GM21526 (cell line): Measurements from ENCODE around the gene FOXJ3.

Experiments
- ATAC-seq: cut with Tn5 transposase; IDR thresholded peaks from one replicate; pipeline ENCODE4 v1.9.1; 2021; ENCODE audit warnings: moderate library complexity; ENCODE audit not compliant: unreplicated experiment, low FRiP score

The FOXJ3 gene

GRCh38 chr1:42148166-42148565 lies 186.9 kb downstream of the FOXJ3 start:
- ATAC-seq, result no peak

DNA sequence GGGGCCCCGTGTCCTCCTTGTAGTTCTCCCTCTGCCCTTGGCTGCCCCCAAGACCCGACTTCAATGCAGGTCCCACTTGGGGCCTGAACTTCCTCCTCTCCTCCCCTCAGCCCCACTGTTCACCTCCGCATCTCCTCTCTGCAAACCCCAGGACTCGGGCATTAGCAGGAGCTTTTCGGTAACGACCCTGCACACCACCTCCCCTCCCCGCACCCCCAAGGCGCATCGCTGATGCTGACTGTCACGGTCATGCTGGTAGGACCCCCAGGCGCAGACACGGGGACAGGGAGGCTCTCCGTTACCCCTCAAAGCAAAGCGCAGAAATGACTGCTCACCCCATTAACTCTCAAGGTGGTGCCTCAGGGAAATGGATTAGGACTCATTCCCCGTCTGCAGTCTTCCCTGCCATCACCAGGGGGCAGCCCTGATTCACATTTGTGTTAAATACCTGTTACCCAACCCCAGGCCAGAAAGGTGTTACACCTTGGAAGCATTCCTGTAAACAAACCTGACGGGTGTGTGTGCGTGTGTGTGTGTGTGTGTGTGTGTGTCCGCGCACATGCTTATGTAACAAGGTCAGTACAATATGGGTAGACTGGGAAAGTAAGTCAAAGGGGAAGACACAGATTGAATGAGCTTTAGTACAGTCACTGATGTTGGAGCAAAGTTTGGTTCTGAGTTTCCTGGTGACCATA lies 188.3 kb downstream of the FOXJ3 start:
- no peak for ATAC-seq

DNA sequence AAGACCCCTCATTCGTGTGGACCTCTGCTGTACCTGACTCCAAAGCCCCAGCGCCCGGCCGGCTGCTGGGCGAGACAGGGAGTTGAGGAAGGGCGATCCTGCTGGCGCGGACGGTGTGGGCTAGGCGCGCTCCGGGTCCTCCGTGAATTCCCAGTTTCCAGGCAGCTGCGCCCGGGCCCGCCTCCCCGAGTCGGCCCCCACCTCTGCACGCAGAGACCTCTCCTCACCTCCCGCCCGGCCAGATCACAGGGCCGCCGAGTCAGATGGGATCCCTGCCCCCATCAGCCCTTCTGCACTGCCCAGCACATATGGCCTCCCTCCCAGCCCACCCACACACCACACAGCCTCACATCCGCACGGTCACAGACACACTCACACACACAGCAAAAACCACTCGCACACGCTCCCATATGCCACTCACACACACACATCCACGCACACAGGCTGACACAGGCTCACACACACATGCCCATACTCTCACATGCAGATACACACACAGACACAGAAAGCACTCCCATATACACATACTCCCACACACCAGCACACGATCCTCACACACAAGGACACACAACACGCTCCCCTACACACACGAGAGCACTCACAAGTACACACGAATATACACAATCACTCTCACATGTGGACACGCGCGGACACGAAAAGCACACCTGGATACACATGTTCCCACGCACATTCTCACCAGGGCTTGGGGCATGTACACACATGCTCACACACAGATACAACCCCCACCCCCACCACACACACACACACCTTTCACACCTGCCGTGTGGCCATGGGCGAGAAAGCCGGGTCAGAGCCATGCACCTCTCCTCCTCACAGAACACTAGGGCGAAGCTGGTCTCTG lies 189.0 kb downstream of the FOXJ3 start:
- no peak for ATAC-seq

GRCh38 chr1:42145389-42145716 lies 189.7 kb downstream of the FOXJ3 start:
- ATAC-seq, result no peak

DNA sequence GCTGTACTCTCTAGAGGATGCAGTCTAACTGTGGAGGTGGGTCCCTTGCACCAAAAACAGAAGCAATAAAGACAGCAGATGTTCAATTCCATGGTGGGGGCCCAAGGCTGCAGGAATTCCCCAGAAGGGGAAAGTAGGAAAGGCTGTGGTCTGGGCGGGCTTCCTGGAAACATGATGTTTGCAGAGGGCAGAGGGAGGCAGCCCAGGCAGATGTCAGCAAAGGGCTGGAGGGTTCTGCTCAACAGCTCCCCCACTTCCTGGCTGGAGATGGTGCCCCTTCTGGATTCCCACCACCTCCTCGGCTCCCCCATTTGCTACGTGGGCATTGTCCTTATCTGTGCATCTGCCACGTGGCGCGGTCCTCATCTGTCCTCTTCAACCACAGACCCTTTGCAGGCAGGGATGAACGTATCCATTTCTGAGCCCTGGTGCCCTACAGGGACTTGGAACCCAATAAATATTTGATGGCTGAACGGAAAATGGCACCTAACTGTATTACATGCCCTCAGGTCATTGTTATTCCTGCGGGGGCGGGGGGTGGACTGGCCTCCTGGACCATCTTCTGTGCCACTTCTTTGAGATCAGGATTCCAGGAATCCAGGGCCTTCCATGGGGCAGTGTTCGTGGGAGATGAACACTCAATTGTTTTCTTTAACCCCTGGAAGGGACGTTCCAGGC lies 190.2 kb downstream of the FOXJ3 start:
- ATAC-seq, result no peak

DNA sequence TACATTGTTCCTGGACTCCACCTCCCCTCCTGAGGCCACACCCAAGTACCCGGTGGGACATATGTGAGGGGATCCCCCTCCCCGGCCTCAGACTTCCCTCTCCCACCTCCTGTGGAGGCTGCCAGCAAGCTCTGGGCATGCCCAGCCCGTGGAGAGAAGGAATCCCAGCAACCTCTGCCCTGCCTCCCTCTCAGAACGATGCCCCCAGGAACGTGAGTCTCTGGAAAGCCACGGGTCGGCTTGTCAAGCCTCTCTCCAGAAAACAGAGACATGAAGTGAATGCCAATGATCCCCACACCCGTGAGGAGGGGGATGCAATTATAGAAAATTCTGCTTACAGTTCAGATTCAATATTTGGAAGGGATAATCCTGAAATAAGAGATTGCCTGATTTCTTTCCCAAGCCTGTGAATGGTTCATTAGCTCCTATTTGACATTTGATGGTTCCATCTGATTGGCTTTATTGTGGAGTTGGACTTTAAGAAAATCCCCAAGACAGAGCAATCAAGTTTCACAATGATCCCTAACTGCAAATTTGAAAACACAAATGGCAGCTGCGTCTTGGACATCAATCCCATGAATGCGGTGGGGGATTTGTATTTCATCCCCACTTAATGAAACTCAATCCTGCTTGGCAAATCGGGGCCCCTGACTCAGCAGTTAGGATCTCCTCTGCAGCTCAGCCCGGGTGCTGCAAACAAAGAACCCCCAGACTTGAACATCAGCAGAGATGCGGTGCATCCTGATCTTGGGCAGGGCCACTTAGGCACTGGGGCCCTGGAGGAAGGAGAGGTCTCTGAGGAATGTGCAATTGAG lies 190.9 kb downstream of the FOXJ3 start:
- no peak for ATAC-seq

GRCh38 chr1:42142894-42143675 lies 191.9 kb downstream of the FOXJ3 start:
- ATAC-seq, result no peak

DNA sequence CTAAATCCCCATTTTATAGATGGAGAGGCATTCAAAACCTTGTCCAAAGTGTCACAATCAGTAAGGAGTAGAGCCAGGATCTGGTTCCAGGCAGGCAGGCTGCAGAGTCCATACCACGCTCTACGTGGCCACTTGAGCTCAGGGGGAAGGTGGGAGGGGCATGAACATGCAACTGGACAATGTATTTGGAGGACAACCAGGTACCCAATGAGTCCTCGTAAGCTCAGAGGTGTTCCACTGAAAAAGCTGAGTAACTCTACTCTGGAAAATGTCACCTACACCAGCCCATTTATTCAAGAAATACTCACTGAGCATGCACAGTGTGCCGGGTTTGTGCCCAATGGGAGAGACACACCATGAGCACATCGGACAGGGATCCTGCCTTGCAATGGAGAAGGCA lies 193.1 kb downstream of the FOXJ3 start:
- no peak for ATAC-seq

GRCh38 chr1:42140191-42140590 lies 194.8 kb downstream of the FOXJ3 start:
- ATAC-seq, result no peak

DNA sequence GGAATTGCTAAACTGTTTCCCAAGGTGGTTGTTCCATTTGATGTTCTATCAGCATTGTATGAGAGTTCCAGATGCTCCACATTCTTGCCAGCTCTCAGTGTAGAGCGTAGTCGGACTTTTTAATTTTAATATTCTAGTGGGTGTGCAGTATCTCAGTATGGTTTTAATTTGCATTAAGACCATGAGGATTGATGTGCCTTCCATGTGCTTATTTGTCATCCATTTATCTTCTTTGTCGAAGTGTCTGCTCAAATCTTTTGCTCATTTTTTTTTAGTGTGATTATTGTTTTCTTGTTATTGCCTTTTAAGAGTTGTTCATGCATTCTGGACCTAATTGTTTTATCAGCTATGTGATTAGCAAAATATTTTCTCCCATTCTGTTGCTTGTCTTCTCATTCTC lies 195.6 kb downstream of the FOXJ3 start:
- ATAC-seq, result no peak

DNA sequence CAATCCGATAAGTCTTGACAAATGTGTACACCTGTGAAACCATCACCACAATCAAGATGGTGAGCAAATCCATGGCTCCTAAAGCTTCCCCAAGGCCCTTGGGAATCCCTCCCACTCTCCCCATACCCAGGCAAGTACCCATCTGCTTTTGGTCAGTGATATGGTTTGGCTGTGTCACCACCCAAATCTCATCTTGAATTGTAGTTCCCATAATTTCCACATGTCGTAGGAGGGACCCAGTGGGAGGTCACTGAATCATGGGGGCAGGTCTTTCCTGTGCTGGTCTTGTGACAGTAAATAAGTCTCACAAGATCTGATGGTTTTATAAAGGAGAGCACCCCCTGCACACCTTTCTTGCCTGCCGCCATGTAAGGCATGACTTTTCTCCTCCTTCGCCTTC lies 196.4 kb downstream of the FOXJ3 start:
- no peak for ATAC-seq

DNA sequence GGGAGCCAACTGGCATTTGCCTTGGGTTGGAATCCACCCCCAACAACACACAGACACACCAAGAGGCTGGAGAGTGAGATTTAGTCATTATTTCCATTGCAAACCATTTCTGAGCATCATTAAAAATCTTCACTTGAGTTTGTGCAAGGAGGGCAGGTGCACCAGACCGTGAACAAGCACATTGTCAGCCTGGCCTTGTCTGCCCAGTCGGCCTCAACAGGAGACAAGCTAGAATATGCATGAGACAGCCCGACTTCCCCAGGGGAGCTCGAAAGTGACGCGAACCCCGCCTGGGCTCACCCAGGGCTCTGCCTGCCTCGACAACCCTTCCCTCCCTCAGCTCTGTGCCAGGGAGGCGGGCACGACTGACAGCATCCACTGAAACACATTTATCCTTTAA lies 197.3 kb downstream of the FOXJ3 start:
- no peak for ATAC-seq

- no peak for ATAC-seq
Observed at GRCh38 chr1:42136466-42136865, 198.6 kb downstream of the FOXJ3 start.

DNA sequence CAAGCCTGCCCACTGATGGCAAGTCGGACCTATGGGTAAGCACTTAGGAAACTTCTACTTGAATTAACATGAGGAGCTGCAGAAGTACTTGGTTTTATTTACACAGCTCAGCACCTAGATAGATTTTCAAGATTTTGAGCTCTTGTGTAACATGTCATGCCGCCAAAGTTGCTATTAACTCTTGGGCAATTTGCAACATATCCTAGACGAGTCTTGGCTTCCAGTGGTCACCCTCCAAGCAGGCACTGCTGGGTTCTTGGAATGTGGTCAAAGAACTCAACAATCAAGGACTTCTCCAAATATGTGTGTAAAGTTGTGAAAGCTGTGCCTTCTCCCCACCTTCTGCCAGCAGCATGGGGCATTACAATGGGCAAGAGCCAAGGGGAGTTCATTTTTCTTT lies 199.6 kb downstream of the FOXJ3 start:
- ATAC-seq, result no peak

GRCh38 chr1:42133809-42134526 lies 201.1 kb downstream of the FOXJ3 start:
- ATAC-seq, result no peak

GRCh38 chr1:42133390-42133789 lies 201.6 kb downstream of the FOXJ3 start:
- no peak for ATAC-seq

DNA sequence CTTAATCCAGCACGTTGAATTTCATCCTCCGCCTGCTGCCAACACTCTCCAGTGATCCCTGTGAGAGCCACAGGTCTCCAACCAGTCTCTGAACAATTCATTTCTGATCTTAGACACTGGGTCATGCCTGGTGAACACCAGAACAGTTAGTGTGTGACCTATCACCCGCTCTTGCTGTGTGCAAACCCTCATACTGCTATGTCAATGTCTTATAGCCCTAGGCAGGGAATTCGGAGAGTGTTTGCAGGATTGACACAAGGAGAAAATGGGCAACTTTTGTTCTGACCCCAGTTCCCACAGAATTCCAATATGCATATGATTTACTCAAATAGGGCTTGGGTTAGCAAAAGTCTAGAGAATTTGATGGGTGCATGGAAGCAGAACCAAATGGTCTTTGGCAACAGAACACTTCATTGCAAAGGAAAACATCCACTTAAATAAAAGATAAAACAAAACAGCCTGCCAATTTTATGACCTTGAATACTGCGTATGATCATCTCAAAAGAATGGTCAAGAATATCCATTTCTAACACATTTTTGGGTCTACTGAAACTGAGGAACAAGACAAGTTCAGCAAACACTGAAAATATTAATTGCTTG lies 204.9 kb downstream of the FOXJ3 start:
- no peak for ATAC-seq

GRCh38 chr1:42128964-42129363 lies 206.1 kb downstream of the FOXJ3 start:
- no peak for ATAC-seq

- no peak for ATAC-seq
Observed at GRCh38 chr1:42128499-42128898, 206.5 kb downstream of the FOXJ3 start.
